Kidney epithelial cell (primary cell): ENCODE measurements around the gene ZNF782. TPM values are rescaled to one million over a fixed set of nuclear protein-coding genes. Genes with fewer than 3 reads are reported as not detected.
"Not testable (repeated sequence)": the region's sequence is repeated elsewhere in the genome, so short reads cannot be mapped to it uniquely, and the experiment has no call there.

Experiments
- DNase-seq: peaks from one replicate; pipeline ENCODE4 v3.0.0-alpha.2; 2010; ENCODE audit warnings: low read depth
- H3K27me3 ChIP-seq: 2 replicates; pipeline ENCODE4 v1.6.0; 2011; ENCODE audit warnings: low read length; ENCODE audit not compliant: control insufficient read depth, insufficient read depth
- H3K36me3 ChIP-seq: 2 replicates; pipeline ENCODE4 v1.5.1; 2011; ENCODE audit warnings: low read length; ENCODE audit not compliant: control insufficient read depth, insufficient read depth
- H3K4me3 ChIP-seq: 2 replicates; pipeline ENCODE4 v1.5.1; 2011; ENCODE audit warnings: low read depth, mild to moderate bottlenecking, control low read depth, low read length
- CTCF ChIP-seq: IDR thresholded peaks from 2 replicates; pipeline ENCODE4 v1.5.1; 2011; ENCODE audit warnings: mild to moderate bottlenecking, moderate library complexity, low read length, control low read depth, inconsistent platforms; ENCODE audit not compliant: insufficient read depth, poor library complexity, severe bottlenecking
- total RNA-seq: library from RNA; depleted of rRNA; stranded (reverse); fragments of >200 nt; gene quantifications from 2 replicates; pipeline ENCODE4 v1.2.3, GENCODE V29; 2015

Gene ZNF782
- total RNA-seq, 1 donor from 2014 or later: 3.9 TPM

GRCh38 chr9:96818533-96818932 lies 35.8 kb downstream of the ZNF782 start:
- TF ChIP-seq CTCF: no peak
- Histone ChIP-seq H3K4me3 (no peak overlapping the region), H3K36me3 (no peaks in the 10 kb centered on the region), H3K27me3 (no peaks in the 10 kb centered on the region)
- DNase-seq: no peak

DNA sequence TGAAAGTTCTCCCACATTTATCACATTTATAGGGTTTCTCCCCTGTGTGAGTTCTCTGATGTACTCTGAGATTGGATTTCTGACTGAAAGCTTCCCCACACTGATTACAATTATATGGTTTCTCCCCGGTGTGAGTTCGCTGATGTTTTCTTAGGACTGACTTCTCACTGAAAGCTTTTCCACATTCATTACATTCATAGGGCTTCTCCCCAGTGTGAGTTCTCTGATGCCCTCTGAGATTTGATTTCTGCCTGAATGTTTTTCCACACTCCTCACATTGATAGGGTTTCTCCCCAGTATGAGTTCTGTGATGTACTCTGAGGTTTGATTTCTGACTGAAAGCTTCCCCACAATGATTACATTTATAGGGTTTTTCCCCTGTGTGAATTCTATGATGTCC lies 36.3 kb downstream of the ZNF782 start:
- DNase-seq: no peak
- no peak overlapping the region for H3K4me3 ChIP-seq
- TF ChIP-seq CTCF: no peak
- no peaks in the 10 kb centered on the region for H3K36me3 ChIP-seq
- no peaks in the 10 kb centered on the region for H3K27me3 ChIP-seq

- TF ChIP-seq CTCF: no peak
- H3K36me3 ChIP-seq: no peaks in the 10 kb centered on the region
- DNase-seq: no peak
Observed at GRCh38 chr9:96813607-96814006, 40.7 kb downstream of the ZNF782 start.

DNA sequence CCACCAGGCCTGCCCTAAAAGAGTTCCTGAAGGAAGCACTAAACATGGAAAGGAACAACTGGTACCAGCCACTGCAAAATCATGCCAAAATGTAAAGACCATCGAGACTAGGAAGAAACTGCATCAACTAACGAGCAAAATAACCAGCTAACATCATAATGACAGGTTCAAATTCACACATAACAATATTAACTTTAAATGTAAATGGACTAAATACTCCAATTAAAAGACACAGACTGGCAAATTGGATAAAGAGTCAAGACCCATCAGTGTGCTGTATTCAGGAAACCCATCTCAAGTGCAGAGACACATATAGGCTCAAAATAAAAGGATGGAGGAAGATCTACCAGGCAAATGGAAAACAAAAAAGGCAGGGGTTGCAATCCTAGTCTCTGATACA lies 55.4 kb downstream of the ZNF782 start:
- H3K36me3 ChIP-seq, H3K4me3 ChIP-seq, H3K27me3 ChIP-seq, DNase-seq: not testable (repeated sequence)

More at GRCh38 chr9:96813607-96814006, 40.7 kb downstream of the ZNF782 start:
- H3K4me3 ChIP-seq: no peak overlapping the region
- H3K27me3 ChIP-seq: no peaks in the 10 kb centered on the region

DNA sequence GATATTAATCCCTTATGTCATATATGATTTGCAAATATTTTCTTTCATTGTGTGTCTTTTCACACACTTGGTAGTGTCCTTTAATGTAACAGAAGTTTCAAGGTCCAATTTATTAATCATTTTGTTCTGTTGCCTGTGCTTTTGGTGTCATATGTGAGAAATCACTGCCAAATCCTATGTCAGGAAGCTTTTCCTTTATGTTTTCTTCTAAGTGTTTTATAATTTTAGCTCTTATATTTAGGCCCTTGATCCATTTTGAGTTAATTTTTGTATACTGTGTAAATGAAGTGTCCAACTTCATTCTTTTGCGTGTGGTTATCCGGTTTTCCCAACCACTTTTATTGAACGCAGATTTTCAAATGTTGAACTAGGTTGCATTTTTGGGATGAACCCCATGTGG lies 70.3 kb downstream of the ZNF782 start:
- H3K36me3 ChIP-seq: no peaks in the 10 kb centered on the region
- no peak for TF ChIP-seq CTCF
- no peak overlapping the region for H3K4me3 ChIP-seq
- DNase-seq: no peak
- H3K27me3 ChIP-seq: no peaks in the 10 kb centered on the region

DNA sequence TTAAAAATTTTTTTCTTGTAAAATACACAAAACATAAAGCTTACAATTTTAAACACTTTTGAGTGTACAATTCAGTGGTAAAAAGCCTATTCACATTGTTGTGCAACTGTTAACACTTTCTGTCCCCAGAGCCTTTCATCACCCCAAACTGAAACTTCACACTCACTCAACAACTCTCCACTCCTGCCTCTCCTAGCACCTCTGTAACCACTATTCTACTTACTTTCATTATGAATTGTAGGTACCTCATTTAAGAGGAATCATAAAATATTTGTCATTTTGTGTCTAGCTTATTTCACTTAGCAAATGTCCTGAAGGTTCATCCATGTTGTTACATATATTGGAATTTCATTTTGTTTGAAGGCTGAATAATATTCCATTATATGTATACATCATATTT lies 72.1 kb downstream of the ZNF782 start:
- no peaks in the 10 kb centered on the region for H3K27me3 ChIP-seq
- H3K4me3 ChIP-seq: no peak overlapping the region
- no peak for DNase-seq
- TF ChIP-seq CTCF: no peak
- no peaks in the 10 kb centered on the region for H3K36me3 ChIP-seq
